ENCODE data around the gene WDTC1.

The WDTC1 gene

GRCh38 chr1:27303509-27303908 lies 69.1 kb downstream of the WDTC1 start:
- no peak for DNase-seq

- DNase-seq = no peak
Measured at GRCh38 chr1:27306071-27306470, 71.6 kb downstream of the WDTC1 start.

DNA sequence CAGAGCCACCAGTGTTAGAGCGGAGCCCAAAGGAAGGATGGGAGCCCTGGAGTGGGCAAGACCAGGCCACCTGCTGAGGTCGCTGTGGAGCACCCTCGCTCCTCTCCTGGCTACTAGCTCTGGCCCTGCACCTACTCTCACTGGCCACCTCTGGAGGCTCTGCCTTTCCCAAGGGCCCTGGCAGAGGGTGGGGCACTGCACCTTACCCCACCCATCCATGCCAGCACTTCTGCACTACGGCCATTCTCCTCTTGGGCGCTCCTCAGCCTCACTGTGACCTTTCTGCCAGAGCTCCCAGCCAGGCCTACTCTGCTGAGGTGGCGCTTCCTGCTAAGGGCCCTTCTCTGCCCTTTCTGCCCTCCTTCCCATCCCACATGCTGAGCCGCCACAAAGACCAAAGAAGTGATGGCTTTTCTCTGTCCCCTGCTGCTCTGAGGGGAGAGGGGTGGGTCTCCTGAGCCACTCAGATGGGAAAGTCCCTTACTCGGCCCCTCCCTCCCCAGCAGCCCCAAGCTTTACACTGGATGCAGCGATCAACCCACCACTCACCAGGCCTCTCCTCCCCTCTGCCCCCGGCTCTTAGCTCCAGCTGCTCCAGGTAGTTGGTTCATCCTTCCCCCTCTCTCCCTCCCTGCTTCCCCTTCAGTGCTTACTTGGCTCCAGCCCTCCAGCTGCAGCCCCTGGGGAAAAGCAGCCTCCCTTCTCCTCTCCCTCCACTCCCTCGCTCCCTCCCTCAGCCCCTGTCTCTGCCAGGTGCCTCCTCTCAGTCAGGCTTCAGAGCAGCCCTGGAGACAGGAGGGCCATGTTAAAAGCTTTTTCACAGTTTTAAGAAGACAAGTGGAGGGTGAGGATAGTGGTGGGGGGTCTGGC lies 72.7 kb downstream of the WDTC1 start:
- DNase-seq = no peak

DNA sequence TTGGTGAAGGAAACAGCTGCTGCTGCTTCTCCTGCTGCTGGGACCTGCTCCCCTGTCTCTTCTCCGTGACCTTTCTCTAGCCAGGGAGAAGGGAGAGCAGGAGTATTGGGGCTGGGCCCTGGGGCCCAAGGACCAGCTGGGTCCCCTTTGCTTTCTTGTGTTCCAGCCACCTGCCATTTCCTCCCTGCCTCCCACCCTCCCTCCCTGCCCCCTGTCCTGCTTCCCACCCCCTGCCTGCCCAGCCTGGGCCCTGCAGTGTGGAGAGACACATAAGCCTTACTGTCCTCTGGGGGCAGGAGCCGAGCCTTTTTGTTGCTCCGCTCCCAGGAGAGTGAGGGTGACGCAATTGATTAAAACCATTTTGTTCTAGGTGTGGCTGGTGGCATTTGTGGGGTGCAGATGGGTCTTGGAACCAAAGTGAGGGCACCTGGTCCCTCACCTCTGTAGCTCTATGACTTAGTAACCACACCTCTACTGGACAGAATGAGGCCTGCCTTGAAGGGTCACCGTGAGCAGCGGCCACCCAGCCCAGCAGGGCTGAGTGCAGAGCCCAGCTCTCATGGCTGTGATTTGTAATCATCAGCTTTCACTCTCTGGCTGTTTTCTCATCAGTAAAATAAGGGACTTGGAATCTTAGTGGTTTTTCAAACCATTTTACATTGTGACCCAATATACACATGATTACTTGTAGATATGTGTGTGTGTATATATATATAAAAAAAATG lies 73.6 kb downstream of the WDTC1 start:
- no peak for DNase-seq

DNA sequence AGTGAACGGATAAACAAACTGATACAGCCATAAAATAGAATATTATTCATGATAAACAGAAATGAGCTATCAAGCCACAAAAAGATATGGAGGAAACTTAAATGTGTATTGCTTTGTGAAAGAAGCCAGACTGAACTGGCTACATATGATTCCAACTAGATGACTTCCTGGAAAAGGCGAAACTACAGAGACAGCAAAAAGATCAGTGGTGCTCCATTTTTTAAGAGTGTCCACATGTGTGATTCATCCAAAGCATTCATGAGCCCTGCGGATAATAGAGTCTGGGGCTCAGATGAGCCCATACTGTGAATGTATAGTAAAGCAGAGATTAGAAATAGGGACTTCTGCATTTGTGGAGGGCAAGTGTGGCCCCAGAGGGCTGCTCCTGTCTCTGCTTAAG lies 79.7 kb downstream of the WDTC1 start:
- DNase-seq = no peak

GRCh38 chr1:27314737-27315136 lies 80.3 kb downstream of the WDTC1 start:
- no peak for DNase-seq

- no peak for DNase-seq
Measured at GRCh38 chr1:27316860-27317259, 82.4 kb downstream of the WDTC1 start.

GRCh38 chr1:27318136-27318535 lies 83.7 kb downstream of the WDTC1 start:
- DNase-seq = peak; percentile 28

GRCh38 chr1:27318596-27318995 lies 84.2 kb downstream of the WDTC1 start:
- peak; percentile 97 for DNase-seq

GRCh38 chr1:27321813-27322568 lies 87.6 kb downstream of the WDTC1 start, which contains the start of gene TMEM222:
Gene TMEM222, plus strand, starts transcription at chr1:27322163. Its CDS starts 35 bp downstream, at chr1:27322198.
- DNase-seq = peak; percentile 93

- DNase-seq = no peak
Measured at GRCh38 chr1:27322569-27323240, 88.3 kb downstream of the WDTC1 start.

DNA sequence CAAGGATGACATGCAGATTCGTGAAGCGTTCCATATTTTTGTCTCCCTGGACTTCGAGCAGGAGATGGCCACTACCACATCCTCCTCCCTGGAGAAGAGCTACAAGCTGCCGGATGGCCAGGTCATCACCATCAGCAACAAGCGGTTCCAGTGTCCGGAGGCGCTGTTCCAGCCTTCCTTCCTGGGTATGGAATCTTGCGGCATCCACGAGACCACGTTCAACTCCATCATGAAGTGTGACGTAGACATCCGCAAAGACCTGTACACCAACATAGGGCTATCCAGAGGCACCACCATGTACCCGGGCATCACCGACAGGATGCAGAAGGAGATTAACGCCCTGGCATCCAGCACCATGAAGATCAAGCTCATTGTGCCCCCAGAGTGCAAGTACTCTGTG lies 90.9 kb downstream of the WDTC1 start:
- DNase-seq = no peak

- no peak for DNase-seq
Measured at GRCh38 chr1:27327964-27328363, 93.5 kb downstream of the WDTC1 start.

DNA sequence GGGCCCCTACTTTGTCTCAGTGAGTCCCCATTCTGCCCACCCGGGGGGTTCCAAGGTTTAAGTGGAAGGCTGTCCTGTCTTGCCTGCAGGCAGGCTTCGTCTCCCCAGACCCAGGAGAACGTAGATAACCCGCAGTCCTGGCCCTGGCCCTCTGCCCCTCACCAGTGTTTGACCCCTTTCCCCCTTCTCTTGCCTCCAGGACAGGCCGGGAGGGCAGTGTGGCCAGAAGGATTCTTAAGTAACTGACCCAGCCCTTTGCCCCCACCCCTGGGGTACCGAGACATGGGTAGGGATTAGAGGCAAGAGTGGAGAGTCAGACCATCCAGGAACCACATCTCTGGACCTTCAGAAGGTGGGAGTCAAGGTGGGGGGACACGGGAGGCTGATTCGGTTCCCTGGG lies 96.4 kb downstream of the WDTC1 start:
- no peak for DNase-seq

DNA sequence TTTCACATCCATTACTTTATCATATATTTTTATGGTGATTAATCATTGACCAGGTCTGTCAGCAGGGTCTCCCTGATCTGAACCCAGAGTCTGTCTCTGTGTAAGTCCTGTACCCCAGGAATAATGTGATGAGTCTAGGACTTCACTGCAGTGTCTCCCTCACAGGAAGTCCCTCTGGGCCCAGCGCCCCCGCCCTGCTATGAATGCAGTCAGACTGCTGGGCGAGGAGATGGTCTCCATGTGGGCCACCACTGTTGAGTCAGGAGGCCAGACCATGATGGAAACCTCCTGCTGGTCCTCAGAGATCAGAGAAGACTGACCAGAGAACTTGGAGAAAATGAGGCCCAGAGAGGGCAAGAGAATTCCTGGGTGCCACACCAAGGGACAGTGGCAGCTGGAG lies 97.0 kb downstream of the WDTC1 start:
- no peak for DNase-seq

- DNase-seq = no peak
Measured at GRCh38 chr1:27331922-27332321, 97.5 kb downstream of the WDTC1 start.

GRCh38 chr1:27332536-27333281 lies 98.3 kb downstream of the WDTC1 start:
- DNase-seq = no peak

DNA sequence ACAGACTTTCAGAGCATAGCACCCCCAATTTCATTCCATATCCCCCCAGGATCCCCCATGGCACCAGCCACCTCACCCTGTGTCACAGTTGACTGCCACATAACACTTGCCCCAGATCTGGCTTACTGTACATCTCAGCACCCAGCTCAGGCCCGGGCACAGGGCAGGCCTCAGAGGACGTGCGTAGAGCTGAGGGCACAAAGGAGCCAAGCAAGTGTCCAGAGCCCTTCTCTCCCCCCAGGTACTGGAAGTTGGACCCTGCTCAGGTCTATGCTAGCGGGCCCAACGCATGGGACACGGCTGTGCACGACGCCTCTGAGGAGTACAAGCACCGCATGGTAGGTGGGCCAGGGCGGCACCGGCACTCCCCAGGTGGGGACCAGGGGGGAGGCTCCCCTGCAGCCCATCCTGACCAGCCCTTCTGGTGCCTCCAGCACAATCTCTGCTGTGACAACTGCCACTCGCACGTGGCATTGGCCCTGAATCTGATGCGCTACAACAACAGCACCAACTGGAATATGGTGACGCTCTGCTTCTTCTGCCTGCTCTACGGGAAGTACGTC lies 99.4 kb downstream of the WDTC1 start:
- no peak for DNase-seq

GRCh38 chr1:27335506-27336422 lies 101.3 kb downstream of the WDTC1 start:
- DNase-seq = no peak

- no peak for DNase-seq
Measured at GRCh38 chr1:27336756-27337155, 102.3 kb downstream of the WDTC1 start.

DNA sequence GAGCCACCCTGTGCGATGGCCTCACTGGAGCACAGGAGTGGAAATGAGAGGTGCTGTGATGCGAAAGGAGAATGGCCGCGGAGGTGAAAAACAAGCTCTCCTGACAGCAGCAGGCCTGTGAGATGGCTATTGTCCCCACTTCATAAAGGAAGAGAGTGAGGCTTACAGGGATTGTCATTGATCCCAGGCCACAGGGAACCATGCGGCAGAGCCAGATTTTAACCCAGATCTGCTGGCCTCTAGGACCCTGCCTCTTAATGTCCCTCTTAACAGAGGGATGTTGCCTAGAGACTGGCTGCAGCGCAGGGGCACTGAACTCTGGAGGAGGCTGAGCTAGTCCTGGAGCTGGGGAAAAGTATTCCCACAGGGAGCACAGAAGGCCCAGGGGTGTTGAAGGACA lies 104.3 kb downstream of the WDTC1 start:
- DNase-seq = no peak
